ENCODE results near the gene ADARB1.

DNA sequence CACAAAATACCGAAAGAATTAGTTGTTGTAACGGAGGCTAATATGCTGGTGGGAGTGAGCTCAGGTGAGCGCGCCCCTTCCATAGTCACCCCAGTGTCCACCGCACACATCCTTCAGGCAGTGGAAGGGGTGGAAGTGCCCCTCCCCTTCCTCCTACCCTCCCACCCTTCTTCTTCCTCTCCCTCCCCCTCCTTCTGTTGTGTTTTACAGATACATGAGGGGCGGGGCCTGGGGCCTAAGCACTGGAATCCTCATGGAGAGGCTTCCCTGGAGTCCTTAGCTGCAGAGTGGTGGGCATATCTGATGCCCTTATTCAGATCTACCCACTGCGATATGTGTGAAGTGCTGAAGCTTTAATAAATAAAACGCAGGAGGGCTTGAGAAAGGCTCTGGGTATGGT, 10.3 kb upstream of the ADARB1 start:
- TF ChIP-seq CTCF (IDR thresholded peaks at IDR 0.05; ENCODE audit: insufficient read depth, low read length, poor library complexity, severe bottlenecking) (no peak), EZH2phosphoT487 (conservative IDR thresholded peaks at IDR 0.05; ENCODE audit: low read length) (no peak)

Data from SU-DHL-6 (cell line).